GM19351 (cell line): ENCODE measurements around the gene TTC33.
"Not testable (repeated sequence)": the region's sequence is repeated elsewhere in the genome, so short reads cannot be mapped to it uniquely, and the experiment has no call there.

Source experiments
- ATAC-seq: cut with Tn5 transposase; IDR thresholded peaks from one replicate; pipeline ENCODE4 v1.9.1; 2021; ENCODE audit warnings: mild to moderate bottlenecking, moderate library complexity; ENCODE audit not compliant: unreplicated experiment

The TTC33 gene, protein sequence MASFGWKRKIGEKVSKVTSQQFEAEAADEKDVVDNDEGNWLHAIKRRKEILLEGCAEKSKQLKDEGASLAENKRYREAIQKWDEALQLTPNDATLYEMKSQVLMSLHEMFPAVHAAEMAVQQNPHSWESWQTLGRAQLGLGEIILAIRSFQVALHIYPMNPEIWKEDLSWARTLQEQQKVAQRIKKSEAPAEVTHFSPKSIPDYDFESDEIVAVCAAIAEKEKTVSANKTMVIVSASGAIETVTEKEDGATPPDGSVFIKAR

DNA sequence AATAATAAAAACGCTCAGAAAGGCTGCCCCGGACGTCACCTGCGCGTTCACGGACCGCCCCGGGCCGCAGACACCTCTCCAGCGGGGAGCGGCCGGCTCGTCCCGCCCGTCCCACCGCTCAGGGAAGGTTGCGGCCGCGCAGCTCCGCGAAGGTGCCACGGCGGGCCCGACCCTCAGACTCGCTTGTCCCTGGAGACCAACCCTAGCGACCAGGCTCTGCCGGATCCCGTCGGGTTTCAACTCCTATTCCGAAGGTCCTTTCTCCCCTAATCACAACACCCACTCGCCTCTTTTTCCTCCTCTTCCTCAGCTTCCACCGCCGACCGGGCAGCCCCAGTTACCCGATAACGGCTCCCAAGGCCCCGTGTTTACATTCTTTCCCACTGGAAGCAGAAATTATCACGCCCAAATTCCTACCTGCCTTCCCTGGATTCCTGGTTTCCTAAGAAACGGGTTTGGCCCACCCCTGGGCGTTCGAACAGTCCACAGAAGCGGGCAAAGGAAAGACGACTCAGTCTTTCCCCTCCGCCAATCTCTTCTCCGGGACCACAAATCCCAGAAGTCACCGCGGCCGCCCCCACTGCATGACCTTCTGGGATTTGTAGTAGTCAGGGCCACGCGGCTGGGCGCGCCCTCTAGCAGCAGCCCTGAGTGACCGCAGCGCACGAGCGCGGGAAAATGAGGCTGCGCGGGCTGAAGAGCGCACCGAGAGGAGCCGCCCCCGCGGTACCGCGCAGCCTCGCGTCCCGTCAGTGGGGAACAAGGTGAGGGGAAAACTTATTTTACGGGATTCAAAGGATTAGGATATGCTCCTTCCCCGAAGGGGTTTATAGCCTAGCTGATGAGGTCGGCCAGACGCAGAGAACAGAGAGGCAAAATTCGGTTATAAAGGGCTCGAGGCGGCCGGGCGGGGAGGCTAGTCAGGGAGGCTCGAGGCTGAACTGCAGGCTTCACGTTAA is at the start of gene TTC33:
Gene TTC33 (minus strand): TSS at position 555 of the 959 bp plus-strand sequence. CDS start 8,943 bp downstream, outside the sequence.
- ATAC-seq: peak; percentile 82

DNA sequence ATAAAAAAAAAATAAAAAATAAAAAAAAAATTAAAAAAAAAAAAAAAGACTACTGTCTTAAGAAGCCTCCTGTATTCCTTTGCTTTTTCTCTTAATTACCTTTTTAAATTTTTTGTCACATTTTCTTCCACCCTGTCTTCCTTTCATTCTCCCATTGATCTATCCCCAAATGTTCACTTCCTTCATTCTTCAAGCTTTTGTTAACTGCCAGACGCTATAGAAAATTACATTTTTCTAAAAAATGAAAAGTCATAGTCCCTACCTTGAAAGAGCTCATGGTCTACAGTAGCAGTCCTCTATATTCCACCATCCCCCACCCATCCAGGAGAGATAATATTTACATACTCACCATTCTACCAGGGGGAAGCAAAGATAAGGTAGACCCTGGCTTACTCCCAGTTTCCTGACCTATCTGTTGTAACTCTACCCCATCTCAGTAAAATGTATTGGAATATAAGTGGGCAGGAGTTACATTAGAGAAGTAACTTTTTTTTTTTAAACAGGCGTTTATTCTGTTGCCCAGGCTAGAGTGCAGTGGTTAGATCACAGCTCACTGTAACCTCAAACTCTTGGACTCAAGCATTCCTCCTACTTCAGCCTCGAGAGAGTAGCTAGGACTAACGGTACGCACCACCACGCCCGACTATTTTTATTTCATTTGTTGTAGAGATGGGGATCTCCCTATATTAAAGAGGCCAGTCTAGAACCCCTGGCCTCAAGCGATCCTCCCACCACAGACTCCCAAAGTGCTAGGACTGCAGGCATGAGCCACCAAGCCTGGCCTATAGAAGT is 46.2 kb upstream of the TTC33 start:
- no peak for ATAC-seq

DNA sequence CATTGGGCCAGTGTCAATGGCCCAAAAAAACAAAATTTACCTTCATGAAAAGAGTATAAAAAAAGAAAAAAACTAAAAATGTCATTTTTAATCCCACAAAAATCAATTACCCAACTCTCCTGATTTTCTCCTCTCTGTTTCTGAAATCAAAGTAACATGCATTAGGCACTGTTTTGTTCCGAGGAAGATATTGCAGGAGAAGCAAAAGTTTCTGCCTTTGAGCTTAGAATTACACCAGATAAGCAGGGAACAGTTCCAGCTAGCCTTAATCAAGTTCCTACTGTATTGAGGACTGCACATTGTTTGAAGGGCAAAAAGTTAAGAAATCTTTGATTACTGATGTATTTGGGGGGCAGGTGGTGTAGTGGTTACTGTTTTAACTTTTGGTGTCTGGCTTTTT is 43.5 kb upstream of the TTC33 start:
- ATAC-seq: no peak

DNA sequence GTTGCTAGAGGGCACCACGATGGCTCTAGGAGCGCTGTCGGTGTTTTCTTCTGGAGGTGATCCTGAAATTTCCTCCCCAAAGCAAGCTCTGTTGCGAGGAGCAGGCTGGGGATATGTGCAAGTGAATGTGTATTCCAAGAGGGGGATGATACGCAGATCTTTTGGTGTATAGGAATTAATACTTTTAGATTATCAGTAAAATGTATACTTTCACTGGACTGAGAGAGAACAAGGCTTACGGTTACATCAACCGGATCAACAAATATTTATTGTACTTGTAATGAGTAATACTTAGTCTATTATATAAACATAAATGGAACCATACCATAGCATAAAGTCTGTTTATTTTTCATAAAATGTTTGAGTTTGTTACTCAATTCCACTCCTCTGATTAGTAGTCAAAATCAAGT is 43.0 kb upstream of the TTC33 start:
- no peak for ATAC-seq

DNA sequence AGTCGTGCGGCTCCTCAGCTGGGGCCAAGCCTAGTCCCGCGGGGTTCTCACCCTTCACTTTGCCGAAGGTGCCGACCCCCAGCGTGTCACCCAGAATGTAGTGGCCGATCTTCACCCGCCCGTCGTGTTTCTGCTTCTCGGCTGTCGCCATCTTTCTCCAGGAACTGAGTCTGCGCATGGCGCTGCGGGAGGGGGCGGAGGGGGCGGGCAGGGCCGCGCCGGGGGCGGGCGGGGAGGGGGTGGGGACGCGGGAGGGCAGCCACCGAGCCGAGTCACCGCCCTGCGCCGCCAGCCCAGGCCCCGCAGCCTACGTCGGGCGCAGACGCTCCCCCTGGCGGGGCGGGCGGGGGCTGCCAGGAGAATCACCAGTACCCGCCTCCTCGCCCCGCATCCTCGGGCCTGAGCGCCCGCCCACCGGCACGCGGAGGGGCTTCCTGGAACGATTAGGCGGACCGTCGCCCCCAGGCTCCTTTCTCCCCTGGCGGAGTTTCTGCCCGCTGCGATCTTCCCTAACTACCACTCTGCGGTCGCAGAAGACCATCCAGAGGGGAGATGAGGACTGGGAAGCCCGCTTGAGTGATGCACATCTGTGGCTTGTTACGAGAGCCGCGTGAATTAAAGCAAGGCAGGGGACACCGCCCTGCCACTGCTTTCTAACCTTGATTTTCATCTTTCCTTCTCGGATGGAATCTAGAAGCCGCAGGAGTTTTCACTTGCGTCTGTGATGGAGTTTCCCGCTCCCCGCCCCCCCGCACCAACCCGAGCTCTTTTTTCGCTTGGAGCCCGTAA is 42.4 kb upstream of the TTC33 start, which contains the start of gene PRKAA1:
Gene PRKAA1 (minus strand): TSS at position 363 of the 789 bp plus-strand sequence. CDS start 185 bp downstream, at position 178.
- ATAC-seq: peak; percentile 96

DNA sequence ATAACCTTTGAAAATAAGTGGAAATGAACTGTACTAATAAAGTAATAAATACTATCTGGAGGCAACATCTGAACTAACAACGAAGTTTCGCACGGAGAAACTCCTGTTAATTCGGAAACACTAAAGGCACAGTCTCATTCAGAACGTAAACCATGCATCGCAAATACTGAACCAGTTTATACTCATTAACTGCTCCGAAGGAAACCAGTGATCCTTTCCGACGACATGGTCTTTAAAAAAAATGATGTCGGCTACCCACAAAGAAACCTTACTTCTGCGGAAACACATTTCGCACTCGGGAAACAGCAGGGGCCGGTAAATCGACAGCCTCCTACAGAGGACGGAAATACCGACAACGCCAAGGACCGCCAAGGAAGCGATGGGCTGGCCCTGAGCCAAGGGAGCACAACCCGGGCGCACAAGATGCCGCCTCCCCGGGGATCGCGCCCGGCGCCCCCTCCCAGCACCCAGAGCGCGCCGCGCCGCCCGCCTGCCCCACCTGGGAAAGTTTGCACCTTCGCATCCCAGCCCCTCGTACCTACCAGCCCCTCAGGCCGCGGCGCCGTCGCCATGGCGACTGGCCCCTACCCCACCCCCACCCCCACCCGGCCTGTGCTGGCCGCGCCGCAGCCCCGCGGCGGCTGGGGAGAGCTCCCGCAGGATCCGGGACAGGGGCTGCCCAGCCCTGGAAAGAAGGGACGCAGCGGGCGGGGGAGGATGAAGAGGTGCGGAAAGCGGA is 41.7 kb upstream of the TTC33 start:
- ATAC-seq: peak; percentile 32

DNA sequence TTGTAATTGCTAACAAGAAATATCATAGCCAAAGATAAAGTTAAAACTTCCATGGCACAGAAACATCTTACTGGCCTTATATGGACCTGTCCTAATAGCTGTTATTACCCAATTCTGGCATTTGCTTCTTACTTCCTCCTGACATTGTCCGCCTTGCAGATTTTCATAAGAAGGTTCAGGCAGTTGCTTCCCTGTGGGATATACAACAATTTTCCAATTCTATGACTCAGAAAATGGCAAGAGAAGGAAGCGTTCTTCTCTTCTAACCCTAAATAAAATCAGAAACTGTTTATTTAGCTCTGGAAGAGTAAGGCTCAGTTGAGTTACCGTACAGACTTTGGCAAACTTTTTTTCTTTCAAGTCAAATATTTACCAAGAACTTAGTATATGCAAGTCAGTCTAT is 40.7 kb upstream of the TTC33 start:
- no peak for ATAC-seq

DNA sequence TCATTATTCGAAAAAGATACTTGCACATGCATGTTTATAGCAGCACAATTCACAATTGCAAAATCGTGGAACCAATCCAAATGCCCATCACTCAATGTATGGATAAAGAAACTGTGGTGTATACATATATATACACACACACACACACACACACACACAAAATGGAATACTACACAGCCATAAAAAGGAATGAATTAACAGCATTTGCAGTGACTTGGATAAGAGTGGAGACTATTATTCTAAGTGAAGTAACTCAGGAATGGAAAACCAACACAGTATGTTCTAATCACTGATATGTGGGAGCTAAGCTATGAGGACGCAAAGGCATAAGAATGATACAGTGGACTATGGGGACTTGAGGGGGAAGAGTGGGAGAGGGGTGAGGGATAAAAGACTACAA is 39.1 kb upstream of the TTC33 start:
- not testable (repeated sequence) for ATAC-seq

DNA sequence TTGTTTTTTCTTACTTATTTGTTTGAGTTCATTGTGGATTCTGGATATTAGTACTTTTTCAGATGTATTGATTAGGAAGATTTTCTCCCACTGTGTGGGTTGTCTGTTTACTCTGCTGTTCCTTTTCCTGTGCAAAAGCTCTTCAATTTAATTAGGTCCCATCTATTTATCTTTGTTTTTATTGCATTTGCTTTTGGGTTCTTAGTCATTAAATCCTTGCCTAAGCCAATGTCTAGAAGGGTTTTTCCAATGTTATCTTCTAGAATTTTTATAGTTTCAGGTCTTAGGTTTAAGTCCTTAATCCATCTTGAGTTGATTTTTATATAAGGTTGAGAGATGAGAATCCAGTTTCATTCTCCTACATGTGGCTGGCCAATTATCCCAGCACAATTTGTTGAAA is 38.6 kb upstream of the TTC33 start:
- ATAC-seq: not testable (repeated sequence)

DNA sequence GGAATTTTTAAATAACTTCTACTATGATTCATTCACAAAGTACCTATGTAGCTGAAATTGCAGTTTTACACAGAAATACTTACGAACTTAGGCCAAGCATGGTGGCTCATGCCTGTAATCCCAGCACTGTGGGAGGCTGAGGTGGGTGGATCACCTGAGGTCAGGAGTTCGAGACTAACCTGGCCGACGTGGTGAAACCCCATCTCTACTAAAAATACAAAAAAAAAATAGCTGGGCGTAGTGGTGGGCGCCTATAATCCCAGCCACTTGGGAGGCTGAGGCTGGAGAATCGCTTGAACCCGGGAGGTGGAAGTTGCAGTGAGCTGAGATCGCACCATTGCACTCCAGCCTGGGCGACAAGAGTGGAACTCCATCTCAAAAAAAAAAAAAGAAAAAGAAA is 36.9 kb upstream of the TTC33 start:
- ATAC-seq: not testable (repeated sequence)

DNA sequence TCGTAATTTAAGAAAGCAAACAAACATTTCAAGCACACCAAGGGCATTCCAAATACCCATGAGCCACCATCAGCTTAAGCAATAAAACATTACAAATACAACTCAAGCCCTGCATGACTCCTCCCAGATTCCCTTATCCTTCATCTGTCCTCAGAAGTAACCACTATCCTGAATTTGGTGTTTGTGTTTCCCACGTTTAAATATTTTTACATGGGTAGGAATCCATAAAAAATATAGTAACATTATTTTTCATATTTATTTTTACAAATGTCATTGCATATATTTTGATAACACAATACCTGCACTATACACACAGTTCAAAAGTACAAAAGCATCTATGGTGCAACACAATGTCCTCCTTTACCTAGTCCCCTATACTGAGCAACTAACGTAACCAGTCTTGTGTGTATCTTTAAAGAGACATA is 36.0 kb upstream of the TTC33 start:
- no peak for ATAC-seq

DNA sequence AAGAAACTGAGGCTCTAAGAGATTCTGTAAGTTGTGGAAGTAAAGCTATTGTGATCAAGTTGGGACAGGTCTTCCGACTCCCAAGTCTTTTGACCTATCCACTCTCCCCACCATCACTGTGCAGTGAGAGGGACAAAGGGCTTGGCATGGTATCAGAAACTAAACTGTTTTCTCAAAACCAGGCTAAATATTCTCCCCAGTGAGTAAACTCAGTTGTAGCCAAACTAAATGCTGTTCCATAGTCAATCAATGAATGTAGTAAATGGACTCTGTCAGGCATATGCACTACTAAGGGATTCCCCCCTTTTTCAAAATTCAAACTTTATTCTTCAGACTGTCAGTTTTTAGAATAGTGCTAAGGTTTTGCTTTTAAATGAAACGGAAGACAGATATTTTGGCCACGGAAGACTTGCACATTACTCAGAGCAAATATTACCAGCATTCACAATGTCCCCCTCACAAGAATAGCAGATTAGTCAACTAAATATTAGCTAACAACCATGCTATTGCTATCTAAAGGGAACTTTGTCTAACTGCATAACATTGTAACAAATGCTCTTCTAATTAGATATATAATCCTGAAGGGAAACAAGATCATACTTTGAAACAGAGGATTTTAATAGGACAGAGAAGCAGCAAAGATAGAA is 35.3 kb upstream of the TTC33 start:
- no peak for ATAC-seq

DNA sequence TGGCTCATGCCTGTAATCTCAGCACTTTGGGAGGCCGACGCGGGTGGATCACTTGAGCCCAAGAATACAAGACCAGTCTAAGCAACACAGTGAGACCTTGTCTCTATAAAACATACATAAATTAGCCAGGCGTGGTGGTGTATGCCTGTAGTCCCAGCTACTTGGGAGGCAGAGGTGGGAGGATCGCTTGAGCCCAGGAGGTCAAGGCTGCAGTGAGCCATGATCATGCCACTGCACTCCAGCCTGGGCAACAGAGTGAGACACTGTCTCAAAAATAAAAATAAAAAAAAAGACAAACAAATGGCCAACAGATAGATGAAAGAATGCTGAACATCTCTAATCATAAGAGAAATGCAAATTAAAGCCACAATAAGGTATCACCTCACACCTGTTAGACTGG is 33.2 kb upstream of the TTC33 start:
- ATAC-seq: not testable (repeated sequence)

DNA sequence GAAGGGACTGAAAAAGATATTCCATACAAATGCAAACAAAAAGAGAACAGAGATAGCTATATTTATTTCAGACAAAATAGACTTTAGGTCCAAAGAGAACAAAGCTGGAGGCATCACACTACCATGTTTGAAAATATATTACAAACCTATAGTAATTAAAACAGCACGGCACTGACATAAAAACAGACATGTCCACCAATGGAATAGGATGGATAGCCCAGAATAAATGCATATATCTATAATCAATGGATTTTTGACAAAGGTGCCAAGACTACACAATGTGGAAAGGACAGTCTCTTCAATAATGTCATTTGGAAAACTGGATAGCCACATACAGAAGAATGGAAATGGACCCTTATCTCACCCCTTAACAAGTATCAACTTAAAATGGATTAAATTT is 32.2 kb upstream of the TTC33 start:
- ATAC-seq: no peak

DNA sequence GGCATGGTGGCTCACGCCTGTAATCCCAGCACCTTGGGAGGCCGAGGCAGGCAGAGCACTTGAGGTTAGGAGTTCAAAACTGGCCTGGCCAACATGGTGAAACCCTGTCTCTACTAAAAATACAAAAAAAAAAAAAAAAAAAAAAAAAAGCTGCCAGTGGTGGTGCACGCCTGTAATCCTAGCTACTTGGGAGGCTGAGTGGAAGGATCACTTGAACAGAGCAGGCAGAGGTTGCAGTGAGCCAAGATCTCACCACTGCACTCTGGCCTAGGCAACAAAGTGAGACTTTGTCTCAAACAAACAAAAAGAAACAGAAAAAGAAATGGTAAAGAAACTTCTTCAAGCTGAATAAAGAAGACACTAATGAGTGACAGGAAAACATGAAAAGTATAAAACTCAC is 30.9 kb upstream of the TTC33 start:
- ATAC-seq: not testable (repeated sequence)

DNA sequence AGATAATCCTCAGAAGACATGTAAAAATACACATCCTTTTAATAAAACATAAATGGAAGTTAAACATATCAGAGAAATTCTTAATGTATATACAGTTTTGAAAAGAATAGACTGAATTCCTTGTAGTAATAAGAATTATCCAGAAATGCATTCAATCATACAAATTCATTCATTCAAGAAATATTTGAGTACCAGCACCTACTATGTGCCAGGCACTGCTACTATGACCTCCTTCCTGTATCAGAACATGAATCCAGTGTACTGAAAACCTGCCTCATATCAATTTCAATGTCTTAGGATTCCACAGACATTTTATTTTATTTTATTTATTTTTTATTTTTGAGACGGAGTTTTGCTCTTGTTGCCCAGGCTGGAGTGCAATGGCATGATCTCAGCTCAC is 29.2 kb upstream of the TTC33 start:
- no peak for ATAC-seq

DNA sequence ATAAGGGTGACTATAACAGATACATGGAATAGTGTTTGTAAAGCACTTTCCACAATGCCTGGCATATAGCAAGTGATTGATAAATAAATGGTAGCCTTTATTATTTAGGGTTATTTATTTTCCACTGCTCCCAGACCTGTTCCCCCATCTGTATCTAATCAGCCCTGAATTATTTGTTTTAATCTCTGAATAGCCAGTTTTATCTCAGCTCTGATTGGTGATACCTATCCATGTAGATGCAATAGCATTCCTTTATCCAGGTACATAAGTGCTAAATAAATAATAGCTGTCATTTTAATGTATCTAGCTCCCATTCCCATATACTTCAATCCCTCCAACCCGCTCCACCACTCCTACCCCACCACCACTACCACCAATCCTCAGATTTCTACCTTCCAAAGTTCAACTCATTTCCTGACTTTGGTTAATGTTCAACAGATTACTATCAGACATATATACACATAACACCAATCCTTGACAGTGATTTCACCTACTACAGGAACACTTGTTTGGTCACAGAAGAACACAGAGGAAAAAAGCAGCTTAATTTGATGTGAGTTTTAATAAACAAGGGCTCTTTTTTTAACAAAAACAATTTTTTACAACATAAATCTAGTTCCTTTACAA is 28.4 kb upstream of the TTC33 start:
- ATAC-seq: no peak

DNA sequence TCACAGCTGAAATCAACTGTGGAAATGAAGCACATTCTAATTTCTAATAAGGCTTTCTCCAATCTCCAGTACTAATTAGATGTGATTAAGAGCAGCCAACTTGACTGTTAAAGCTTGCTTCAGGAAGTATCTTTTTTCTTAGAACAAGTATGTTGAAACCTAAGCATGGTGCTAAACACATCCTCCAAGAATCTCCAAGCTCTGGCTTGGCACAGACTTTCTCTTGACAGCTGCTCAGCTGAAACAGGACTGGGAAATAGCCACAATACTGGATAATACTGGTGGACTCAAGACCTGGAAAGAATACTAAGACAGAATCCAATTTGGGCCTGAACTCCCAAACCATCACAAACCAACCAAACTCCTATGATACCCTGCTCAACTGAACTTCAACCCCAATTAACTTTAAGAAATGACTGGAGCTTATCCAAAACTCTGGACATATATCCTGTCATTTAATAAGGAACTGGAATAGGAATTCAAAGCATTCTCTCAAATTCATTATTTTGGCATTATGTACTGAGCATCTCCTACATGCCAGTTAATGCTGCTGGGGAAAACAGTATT is 26.2 kb upstream of the TTC33 start:
- no peak for ATAC-seq
